Cortex of kidney (tissue), 1 donor: ENCODE results near the gene DCHS1.
"Not testable (repeated sequence)": the region's sequence is repeated elsewhere in the genome, so short reads cannot be mapped to it uniquely, and the experiment has no call there.

Source experiments
- DNase-seq: peaks from one replicate; lab custom pipeline; 2025; lab: John Stamatoyannopoulos, UW

DCHS1 gene, protein sequence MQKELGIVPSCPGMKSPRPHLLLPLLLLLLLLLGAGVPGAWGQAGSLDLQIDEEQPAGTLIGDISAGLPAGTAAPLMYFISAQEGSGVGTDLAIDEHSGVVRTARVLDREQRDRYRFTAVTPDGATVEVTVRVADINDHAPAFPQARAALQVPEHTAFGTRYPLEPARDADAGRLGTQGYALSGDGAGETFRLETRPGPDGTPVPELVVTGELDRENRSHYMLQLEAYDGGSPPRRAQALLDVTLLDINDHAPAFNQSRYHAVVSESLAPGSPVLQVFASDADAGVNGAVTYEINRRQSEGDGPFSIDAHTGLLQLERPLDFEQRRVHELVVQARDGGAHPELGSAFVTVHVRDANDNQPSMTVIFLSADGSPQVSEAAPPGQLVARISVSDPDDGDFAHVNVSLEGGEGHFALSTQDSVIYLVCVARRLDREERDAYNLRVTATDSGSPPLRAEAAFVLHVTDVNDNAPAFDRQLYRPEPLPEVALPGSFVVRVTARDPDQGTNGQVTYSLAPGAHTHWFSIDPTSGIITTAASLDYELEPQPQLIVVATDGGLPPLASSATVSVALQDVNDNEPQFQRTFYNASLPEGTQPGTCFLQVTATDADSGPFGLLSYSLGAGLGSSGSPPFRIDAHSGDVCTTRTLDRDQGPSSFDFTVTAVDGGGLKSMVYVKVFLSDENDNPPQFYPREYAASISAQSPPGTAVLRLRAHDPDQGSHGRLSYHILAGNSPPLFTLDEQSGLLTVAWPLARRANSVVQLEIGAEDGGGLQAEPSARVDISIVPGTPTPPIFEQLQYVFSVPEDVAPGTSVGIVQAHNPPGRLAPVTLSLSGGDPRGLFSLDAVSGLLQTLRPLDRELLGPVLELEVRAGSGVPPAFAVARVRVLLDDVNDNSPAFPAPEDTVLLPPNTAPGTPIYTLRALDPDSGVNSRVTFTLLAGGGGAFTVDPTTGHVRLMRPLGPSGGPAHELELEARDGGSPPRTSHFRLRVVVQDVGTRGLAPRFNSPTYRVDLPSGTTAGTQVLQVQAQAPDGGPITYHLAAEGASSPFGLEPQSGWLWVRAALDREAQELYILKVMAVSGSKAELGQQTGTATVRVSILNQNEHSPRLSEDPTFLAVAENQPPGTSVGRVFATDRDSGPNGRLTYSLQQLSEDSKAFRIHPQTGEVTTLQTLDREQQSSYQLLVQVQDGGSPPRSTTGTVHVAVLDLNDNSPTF (N-terminal part only)

DNA sequence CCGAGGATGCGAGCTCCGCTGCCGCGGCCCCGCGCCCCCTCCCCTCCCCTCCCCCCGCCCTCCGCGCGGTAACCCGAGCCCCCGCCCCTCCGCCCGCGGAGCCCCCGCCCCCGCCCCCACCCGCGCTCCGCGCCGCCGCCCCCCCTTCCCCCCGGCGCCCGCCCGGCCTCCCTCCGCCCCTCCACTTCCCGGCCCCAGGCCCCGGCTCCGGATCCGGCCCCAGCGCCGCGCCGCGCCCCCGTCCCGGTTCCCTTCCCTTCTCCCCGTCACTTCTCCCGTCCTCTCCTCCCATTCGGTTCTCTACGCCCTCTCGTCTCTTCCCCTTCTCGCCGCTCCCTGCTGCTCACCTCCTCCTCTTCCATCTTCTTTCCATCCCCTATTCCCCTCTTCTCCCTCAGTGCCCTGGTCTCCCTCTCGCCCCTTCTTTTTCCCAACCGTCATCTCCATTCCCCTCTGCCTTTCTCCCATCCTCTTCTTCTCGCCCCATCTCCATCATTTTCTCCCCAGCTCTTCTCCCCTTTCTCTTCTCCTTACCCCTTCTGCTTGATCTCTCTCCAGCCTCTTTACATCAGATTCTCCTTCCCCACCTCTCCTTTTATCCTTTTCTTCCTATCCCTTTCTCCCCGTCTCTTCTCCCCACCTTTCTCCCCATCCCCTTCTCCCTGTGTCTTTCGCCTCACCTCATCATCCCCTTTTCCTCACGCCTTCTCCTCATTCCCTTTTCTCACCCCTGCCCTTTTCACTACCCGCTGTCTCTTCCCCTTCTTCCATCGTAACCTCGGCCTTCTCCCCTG, at the start of gene DCHS1:
TSS of gene DCHS1 (minus strand) at position 20 of the 794 bp plus-strand sequence. CDS start 14,196 bp downstream, outside the sequence.
- DNase-seq = no peak

DNA sequence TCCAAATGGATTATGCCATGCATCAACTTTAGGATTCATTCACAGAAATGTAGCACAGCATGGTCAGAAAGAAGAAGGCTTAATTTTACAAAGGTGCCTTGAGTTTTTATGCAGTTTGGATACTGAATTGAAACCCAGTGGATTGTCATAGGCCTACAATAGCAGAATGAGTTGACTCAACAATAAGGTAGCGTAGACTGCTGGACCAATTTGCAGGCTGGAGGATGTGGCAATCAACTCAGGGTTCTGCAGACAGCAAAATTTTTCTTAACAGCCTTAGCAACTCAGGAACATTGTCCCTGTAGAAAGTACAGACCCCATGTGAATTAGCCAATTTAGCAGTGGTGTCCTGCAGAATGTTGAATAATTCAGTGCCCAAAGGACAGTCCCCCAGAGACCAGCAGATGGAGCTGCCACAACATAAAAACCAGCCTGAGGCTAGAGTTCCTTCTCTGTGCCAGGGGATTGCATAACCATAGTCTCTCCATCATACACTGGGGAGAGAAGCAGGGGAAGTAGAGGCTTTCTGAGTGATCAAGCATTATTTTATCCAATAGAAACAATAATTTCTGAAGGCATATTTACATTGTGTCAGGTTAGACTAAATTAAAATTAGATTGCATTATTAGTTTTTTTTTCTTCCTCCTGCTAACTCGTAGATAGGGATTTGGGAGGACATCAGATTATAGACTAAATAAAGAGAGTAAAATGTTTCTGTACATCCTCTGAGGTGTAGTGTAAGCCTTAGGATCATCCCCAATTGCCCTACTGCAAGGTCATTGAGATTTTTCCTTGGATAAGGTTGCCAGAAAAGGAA, 47.8 kb upstream of the DCHS1 start:
- no peak for DNase-seq

DNA sequence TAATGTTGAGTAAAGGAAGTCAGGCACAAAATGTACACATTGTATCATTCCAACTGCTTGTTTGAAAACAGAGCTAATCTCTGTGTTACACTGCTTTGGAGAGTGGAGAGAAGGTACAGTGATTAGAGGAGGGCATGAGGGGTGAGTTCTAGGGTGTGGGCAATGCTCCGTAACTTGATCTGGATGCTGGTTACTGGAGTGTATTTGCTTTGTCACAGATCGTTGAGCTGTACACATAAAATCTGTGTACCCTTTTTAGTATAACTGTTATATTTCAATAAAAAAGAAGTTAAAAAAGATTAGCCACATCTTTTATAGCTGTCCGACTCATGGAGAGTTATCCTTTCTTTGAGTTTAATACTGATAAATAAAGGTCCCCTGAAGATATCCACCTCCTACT, 46.3 kb upstream of the DCHS1 start:
- DNase-seq = not testable (repeated sequence)

DNA sequence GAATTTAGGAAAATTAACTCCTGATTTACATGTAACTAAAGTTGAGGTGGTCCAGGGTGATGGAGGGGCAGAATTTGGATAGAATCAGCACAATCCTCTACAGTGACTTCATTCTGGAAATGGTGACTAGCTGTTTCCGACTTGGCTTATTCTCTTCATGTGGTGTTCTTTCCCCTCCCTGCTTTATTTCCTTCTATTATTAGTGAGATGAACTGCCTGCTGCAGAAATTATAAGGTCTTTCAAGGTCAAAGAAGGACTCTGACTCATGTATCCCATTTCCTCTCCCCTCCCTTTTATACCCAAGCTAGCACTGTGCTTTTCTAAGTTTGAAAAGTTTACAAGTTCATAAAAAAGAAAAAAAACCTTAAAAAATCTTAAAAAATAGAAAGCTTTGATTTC, 39.8 kb upstream of the DCHS1 start:
- no peak for DNase-seq

DNA sequence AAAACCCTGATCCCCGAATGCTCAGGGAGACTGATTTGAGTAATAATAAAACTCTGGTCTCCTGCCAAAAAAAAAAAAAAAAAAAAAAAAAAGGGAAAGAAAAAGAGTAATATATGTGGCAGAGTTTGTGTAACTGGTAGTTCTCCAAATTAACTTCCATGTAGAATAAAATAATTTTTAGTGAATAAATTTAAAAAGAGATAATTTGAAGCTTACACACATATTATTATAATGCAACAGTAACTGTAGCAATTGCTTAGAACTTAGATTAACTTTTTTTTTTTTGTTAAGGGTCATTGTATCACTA, 38.6 kb upstream of the DCHS1 start:
- DNase-seq = no peak

DNA sequence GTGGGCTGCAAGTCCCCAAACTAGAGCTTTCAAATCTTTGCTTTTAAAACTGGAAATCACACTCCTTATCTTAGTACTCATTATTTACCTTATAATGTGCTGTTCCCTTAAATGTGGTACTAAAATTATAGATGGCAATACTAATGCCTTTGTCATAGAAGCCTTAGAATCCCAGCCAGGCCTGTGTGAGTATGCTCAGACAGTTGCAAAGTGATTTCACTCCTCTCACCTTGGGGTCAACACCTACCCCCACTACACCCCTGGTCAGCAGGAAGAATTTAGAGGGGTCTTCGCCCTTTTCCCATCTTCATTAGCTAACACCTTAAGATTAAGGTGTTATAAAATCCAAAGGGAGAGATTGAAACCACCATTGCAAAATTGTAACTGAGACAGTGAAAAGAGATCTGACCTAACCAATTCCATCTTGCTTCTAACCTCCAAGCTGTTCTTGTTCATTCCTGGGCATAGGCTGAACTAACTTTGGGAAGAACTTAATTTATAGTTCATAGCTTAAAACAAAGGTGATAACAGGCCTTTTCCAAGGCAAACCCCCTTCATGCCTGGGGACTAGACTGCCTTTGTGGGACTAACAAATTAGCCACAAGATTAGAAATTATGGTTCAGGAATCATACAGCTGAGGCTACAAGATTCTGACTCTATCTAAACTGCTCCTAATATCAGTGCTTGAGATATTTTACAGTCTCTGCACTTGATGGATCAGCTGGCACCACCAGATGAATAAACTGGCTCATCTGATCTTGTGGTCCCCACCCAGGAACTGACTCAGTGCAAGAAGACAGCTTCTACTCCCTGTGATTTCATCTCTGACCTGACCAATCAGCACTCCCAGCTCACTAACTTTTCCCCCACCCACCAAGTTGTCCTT, 38.0 kb upstream of the DCHS1 start:
- DNase-seq = no peak

DNA sequence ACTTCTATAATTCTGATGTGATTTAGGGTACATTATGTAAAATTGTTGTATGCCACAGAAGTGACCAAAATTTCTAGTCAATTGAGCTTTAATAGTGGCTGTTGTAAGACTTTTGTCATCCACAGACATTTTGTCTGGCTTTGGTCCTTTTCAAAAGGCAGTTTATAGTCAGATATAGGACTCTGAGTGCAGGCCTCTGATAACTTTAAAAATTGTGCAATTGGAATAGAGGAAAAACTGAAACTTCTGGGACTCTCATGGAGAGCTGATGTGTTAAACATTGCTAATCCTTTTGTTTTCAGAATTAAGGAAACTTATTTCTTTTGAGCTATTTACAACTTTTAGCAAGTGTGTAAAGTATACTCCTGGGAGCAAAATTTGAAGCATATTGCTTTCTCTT, 36.5 kb upstream of the DCHS1 start:
- DNase-seq = no peak

DNA sequence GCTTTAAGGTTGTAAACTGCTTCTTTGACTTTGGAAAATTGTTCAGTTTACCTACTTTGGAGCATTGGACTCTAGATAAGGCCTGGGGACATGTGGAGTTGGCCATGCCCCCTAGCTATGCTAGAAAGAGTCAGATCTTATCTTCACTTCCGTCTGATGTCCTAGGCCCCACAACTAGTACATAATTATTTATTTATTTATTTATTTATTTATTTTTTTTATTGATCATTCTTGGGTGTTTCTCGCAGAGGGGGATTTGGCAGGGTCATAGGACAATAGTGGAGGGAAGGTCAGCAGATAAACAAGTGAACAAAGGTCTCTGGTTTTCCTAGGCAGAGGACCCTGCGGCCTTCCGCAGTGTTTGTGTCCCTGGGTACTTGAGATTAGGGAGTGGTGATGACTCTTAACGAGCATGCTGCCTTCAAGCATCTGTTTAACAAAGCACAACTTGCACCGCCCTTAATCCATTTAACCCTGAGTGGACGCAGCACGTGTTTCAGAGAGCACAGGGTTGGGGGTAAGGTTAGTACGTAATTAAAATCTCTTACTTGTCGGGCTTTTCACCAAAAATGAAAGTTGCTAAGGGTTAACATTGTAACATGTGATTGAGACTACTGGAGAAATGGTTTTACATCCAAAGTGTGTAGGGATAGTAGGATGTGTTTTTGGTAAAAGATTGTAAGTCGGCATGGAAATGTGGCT, 35.0 kb upstream of the DCHS1 start:
- not testable (repeated sequence) for DNase-seq

DNA sequence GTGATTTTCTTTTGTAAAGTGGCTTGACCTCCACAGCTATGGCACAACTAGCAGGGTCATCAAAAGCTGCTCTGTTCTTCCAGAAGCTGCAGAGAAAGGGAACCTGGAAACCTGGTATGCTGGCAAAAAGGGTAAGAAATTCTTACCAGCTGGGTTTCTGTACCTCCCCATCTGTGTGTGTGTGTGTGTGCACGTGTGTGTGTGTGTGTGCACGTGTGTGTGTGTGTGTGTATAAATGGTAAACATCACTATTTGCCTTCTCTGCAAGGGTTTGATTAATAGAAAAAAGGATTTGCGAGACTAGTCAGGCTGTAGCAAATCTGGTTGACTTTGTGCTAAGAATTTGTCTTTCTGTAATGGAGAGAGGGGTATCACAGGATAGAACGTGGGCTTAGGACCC, 32.3 kb upstream of the DCHS1 start:
- DNase-seq = no peak

DNA sequence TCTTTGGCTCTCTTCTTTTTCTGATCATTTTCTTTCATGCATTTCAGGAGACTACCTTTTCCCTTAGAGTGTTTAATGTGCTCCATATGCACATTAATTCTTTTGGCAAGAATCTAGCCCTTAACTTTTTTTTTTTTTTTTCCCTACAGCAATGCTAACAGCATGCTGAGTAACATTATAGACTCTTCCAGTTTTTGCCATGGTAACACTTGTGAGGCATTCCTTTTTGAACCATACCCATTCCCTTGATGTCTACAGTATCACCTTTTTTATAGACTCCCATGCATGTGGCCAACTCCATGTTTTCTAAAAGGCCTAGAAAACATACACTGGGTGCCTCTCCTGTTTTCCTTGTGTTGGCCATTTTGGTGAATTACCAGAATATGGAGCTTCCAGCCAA, 30.4 kb upstream of the DCHS1 start:
- no peak for DNase-seq

DNA sequence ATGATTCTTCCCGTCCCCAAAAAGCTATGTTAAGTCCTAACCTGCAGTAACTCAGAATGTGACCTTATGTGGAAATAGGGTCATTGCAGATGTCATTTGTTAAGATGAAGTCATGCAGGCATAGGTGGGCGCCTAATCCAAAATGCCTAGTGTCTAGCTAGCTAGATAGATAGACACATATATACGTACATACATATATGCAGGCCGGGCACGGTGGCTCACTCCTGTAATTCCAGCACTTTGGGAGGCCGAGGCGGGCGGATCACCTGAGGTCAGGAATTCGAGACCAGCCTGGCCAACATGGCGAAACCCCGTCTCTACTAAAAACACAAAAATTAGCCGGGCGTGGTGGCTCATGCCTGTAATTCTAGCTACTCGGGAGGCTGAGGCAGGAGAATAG, 28.5 kb upstream of the DCHS1 start:
- not testable (repeated sequence) for DNase-seq

DNA sequence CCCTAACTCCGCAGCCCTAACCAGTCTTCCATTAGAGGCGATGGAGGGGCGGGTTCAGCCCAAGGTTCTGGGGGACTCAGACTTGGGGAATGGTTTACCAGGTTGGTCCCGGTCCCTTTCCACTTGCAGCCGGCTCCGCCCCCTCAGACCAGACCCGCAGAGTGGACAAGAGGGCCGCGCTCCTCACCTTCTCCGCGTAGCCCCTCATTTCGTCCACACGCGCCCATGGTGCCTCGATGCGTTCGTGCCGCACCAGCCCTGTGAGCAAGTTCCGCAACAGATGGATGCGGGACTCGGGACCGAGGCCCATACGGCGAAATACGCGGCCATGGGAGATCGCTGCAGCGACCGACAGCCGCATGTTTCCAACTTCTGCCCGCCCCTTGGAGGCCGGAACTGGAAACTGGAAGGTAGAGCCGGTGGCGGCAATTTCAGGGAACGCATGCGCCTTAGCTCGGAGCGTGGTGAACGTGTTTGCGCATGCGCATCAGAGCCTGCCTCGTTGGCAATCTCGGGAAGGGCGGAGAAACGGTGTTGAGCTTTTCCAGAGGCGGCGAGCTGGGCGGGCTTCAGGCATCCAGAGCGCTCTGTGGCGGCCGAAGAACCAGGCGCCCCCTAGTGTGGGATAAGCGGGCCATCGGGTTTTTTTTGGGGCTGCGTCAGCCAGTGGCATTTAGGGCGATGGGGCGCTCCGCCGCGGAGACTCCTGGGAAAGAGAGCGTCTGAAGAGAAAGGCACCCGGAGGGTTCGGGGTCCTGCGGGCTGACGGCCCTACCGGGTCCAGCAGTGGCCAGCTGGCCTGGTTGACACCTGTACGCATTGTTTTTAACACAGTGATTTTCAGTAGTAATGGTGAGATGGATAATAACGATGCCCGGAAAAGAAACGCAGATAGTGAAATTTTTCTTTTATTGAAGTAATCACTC, 27.6 kb upstream of the DCHS1 start, which contains the start of gene MRPL17:
TSS of gene MRPL17 (minus strand) at position 405 of the 926 bp plus-strand sequence. CDS start at position 361, 44 bp downstream.
- DNase-seq = peak; percentile 43

DNA sequence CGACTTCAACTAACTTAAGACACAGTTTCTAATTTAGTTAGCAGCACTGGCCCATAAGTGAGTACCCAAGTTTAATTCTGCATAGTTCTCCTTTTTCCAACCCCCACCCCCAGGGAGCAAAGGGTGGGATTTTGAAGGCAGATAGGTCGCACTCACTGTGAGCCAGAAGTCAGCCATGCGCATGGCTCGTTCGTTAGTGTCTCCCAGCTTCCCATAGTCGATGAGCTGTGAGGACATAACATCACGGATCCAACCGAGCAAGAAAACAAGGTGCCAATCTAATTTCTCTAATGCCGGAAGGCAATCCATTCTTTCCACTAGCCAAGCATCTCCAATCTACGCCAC, 27.0 kb upstream of the DCHS1 start:
- no peak for DNase-seq

DNA sequence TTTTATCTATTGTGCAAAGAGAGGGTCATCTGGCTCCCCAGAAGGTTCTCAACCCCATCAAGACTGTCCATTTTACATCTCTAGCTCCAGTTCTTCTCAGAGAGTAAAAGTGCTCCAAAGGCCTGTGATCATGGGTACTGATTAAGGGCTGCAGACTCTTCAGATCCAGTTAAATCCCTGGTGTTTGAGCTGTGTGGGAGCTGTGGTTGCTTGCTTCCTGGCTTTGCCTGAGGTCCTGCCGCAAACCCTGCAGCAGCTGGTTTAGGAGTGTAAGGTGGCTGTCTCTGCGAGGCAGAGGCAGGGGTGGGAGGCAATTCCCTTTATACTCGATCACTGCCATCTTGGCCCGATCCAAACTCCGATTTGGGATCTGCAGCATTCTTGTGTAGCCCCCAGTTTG, 26.3 kb upstream of the DCHS1 start:
- DNase-seq = no peak

DNA sequence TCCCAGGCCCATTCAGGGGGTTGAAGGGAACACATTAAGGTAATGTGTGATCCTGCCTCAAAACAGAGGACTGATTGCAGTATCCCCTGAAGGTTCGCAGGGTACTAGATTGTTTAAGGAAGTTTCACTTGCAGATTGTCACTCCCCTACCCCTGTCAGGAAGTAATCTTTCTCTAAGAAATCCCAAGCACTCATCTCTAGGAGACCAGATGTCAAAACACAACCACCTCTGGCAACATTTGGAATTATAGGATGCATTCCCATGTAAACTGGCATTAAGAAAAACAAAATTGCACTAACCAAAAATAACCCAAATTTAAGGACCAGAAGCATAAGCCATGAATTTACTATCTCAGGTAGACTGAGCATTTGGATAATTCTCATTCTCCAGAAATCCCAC, 25.9 kb upstream of the DCHS1 start:
- no peak for DNase-seq

DNA sequence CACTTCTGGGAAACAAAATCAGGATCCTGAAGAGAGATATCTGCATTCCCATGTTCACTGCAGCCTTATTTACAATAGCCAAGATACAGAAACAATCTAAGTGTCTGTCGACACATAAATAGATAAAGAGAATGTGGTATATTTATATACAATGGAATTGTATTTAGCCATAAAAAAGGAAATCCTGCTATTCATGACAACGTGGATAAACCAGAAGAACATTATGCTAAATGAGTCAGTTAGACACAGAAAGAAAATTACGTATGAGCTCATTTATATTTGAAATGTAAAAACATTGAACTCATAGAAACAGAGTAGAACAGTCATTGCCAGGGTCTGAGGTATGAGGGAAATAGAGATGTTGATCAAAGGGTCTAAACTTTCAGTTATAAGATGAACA, 21.4 kb upstream of the DCHS1 start:
- DNase-seq = no peak

DNA sequence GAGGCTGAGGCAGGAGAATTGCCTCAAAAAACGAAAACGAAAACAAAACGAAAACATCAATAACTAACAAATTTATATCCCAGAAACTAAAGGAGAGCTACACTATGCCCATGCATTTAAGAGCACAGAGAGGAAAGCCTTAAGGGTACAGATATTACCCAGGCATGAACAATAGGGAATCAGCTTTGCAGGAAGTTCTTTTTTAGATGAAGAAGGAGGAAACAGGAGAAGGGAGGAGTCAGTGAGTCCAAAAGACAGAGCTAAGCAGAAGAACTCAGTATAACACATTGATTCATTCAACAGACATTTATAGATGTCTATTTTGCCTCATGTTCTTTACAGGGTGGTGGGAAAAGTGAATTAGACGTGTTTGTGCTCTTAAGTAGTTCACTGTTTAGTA, 19.3 kb upstream of the DCHS1 start:
- no peak for DNase-seq

DNA sequence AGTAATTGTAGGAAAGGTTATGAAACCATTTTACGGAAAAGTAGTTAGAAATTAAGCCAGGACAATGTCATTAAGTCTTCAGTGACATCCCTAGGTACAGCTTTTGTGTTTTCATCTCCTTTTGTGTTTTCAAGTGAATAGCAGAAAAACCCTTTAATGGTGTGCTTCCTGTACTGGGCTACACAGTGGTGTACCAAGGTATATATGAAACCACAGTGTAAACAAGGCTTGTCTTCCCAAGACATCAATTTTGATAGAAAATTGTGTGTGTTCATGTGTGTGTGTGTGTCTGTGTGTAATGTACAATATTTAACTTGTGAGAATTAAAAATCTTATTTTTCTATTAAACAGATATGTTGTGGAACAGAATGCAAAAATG, 18.6 kb upstream of the DCHS1 start:
- no peak for DNase-seq
